GM19468 (cell line): ENCODE data around the gene SPON2.

Experiments
- ATAC-seq: cut with Tn5 transposase; IDR thresholded peaks from one replicate; pipeline ENCODE4 v1.9.1; 2021; ENCODE audit warnings: mild to moderate bottlenecking, moderate library complexity, moderate number of reproducible peaks; ENCODE audit not compliant: unreplicated experiment; ENCODE audit errors: extremely low read depth

Gene SPON2

GRCh38 chr4:1172228-1172851, at the start of gene SPON2:
Gene SPON2, minus strand, starts transcription at chr4:1172583.
- ATAC-seq = no peak

DNA sequence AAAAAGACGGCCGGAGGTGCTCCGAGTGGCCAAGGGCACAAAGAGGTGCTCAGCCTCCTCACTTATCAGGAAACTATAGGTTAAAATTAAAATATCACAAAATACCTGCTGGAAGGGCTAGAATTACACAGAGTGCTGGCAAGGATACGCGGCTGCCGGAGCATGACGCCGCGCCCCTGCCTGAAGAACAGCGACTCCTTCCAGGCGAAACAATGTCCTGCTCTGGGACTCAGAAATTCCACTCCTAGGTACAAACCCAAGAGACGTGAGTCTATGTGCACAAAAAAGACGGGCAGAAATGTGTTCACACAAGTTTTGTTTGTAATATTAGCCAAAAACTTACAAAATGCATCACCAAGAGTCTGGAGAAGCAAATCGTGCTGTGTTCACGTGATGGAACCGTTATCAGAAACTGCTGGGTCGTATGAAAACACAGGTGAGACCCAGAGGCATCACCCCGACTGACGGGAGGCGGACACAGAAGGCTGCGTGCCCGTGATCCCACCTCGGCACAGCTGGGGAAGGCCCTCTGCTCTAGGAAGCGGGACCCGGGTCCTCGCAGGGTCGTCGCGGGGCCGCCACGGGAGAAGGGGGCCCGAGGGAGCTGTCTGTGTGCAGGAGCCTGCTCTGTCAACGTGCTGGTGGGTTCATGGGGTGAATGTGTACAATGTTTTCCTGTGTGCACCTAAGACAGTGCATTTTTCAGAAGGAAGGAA, 48.9 kb upstream of the SPON2 start:
- no peak for ATAC-seq

- ATAC-seq = no peak
Measured at GRCh38 chr4:1220566-1220965, 48.2 kb upstream of the SPON2 start.

GRCh38 chr4:1219566-1219950, 47.2 kb upstream of the SPON2 start:
- no peak for ATAC-seq

GRCh38 chr4:1218634-1219565, 46.5 kb upstream of the SPON2 start:
- ATAC-seq = peak; percentile 65

DNA sequence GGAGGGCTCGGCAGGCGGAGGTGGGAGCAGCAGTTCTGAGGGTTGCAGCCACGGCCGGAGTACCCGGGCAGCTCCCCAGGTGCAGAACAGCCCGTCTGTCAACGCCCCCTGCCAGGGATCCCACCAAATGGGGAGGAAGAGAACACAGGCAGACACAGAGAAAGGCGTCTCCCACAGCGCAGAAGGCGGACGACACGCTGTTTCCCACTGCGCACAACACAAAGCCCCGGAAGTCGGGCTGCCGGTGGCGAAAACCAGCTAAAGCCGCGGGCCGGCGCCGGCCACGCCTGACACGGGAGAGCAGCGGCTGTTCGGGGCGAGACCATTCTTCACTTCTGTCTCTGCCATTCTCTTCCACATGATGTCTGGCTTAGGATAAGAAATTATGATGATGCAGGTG, 45.0 kb upstream of the SPON2 start:
- ATAC-seq = no peak

DNA sequence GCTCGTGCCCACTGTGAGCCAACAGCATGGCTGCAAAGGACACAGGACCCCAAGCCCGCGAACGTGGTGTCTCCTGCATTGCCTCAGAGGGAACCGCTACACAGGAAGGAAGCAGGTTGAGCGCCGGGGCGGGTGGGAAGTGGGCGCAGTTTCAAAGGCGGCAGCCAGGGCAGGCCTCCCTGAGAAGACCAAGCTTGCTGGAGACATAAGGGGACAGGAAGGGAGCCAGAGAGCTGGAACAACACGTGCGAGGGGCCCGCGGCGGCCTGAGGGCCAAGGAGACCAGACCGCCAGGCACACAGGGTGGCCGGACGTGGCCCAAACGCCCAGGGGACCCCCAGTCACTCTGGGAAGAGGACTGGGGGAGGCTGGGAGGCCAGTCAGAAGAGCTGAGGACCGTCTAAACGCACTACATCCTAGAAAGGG, 44.5 kb upstream of the SPON2 start:
- no peak for ATAC-seq

- no peak for ATAC-seq
Measured at GRCh38 chr4:1216076-1216614, 43.8 kb upstream of the SPON2 start.

GRCh38 chr4:1215141-1216075, 43.0 kb upstream of the SPON2 start:
- no peak for ATAC-seq

DNA sequence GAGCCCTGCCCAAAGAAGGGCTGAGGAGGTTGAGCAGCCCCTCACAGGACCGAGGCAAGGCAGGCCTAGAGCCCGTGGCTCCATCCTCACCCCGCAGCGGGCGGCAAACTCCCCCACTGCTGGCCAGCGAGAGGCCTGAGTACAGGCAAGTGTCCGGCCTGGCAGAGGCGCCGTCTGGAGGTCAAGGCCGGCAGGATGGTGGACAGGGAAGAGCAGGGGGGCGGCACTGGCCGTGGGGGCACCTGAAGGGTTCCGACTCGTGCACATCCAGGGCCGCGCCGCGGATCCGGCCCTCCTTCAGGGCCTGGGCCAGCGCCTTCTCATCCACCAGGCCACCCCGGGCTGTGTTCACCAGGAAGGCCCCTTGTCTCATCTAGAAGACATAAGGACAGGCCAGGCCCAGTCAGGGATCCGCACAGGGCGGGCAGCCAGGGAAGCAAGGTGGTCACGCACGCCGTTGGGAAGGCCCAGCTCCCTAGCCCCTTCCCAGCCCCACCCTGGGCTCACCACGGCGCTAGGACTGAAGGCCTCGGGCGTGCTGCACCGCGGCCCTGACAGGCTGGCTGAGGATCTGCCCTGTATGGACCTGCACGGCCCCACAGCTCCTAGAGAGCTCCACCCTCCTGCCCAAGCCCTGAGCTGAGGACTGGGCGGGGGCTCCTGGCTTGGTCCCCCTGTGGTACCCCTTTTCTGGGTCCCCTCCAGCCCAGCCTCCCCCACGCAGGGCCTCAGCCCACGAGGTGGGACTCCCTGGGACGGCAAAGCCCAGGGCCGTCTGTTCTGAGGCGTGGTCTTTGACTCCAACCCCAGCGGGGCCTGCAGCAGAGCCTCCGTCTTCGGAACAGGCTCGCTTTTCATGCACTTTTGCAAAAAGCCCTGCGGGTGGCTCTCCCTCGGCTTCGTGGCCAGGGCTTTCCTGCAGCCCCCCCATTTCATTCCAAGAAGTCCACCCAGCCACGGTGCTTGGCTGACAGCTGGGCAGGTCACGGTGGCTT, 42.0 kb upstream of the SPON2 start:
- no peak for ATAC-seq

DNA sequence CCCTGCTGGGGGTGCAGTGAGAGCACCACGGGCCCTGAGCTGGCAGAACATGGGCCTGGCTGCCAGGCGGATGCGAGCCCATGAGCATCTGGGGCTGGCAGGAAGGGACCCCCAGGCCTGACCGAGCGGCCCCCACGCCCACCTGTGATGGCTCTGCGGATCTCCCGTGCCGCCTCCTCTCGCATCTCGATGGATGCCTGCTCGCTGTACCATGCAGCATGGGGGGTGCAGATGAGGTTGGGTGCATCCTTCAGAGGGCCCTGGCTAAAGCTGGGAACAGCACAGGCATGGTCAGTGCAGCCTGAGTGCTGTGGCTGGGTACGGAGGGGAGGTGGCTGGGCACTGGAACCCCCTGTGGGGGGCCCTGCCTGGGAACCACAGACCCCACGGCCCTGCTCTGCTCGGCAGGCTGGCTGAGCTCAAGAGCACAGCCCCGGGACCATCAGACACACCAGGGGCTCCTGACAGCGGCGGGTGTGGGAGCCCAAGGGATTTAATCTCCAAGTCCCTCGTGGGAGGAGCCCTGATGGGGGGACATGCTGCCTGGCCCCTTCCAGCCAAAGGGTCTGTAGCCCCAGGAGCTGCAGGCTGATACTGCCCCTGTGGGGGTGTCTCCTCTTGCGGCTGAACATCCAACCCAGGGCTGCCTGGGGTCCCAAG, 41.1 kb upstream of the SPON2 start:
- no peak for ATAC-seq

DNA sequence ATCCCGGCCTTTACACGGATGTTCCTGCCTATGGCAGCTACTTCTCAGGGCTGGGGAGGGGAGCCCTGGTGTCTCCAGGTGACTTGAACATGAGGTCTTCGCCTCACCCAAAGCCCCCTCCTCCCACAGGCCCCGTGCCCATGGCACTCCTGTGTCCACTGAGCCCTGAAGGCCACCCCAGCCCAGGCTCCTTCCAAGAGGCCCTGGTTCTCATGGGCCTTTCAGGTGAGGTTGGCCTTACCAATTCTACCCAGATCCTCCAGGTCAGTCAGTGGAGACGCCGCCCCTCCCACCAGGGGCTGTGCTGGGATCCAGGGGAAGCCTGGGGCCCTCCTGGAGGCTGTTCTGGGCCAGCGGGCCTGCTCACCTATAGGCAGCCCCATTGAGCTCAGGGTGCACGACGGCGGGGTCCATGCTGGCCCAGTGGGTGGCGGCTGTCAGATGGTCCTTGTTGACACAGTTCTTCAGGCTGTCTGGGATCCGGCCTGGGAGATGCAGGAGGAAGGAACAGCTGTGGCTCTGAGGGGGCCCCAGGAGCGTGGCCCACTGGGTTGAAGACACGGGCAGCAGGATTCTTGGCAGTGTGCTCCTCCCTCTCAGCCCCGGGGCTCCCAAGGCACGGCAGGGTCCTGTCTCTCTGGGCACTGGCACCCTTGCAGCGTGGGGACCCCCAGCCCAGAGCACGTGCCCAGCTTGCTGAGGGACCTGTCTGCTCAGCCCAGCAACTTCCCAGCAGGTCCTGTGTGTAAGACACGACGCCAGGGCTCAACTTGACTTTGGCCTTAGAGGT, 40.4 kb upstream of the SPON2 start:
- ATAC-seq = no peak

GRCh38 chr4:1211891-1212545, 39.6 kb upstream of the SPON2 start:
- ATAC-seq = no peak

DNA sequence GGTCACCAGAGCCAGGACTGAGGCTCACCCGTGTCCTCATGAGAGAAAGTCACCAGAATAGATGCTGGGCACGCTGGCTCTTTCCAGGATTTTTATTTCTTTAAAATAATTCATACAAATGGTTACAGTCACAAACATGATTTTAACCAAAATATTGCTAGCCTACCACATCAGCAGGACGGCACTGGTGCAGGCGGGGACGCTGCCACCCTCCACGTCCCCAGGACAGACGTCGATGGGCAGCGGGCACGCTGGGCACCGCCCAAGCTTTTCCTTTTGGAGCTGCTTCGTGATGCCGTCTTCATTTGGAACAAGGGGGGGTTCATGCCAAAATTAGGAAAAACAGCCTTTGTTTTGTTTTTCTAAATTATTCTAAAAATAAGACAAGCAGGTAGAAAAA, 39.0 kb upstream of the SPON2 start:
- no peak for ATAC-seq

GRCh38 chr4:1210971-1211370, 38.6 kb upstream of the SPON2 start:
- no peak for ATAC-seq

DNA sequence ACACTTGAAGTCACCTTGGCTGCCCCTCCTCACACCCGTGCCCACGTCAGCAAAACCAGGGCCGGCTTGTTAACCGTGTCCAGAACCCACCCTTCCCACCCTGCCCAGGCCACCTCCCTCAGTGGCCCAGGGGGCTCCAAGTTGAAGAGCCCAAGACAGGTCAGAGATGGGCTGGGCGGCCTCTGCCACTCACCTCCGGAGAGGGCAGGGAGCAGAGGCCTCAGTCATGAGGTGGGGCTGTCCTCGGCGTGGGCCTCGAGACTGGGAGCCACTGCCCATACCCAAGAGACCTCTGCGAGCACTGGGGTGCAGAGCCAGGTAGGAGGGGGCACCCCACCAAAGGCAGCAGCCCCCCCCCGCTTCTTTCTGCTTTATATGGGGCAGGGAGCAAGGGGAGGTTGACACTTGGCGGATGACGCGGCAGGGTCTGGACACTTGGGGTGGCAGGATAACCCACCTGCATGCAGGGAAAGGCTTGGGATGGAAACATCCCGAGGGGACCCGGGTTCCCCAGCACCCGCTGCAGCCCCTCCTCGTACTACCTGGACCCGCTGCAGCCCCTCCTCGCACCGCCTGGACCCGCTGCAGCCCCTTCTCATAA, 38.0 kb upstream of the SPON2 start:
- no peak for ATAC-seq
